ENCODE results near the gene NUDT4. TPM values are rescaled to one million over a fixed set of nuclear protein-coding genes. Genes with fewer than 3 reads are reported as not detected.
"Not testable (repeated sequence)": the region's sequence is repeated elsewhere in the genome, so short reads cannot be mapped to it uniquely, and the experiment has no call there.

The NUDT4 gene
- total RNA-seq, 2 experiments from 2014 or later, result 26.4 to 32.4 TPM

DNA sequence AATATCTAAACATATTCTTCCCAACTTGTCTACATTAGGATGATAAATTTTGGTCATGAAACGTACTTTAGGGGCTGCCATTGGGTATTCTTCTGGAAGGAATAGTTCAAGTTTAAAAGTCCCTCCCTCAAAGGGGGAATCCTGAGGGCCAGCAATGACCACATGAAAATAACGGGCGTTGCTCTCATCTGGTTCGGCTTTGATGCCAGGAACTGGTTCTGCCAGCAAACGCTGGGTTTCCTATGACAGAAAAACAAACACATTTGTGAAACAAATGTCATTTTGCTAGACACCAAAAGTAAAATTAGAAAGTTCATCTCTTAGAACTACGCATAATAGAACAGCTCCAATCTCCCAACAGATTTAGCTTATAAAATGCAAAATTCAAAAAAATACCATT, 33.3 kb downstream of the NUDT4 start:
- H3K4me3 ChIP-seq (ENCODE audit: low read depth, low read length, poor library complexity, severe bottlenecking); H2AFZ ChIP-seq (ENCODE audit: low read length); H3K9me3 ChIP-seq (ENCODE audit: low read length); BruUV-seq (replicated peaks); H3K4me2 ChIP-seq (ENCODE audit: low read length); H3K4me1 ChIP-seq (ENCODE audit: insufficient read depth, low read length, poor library complexity, severe bottlenecking); CTCF ChIA-PET (ENCODE audit: unreplicated experiment); DNase-seq (ENCODE audit: low spot score); H3K27ac ChIP-seq (ENCODE audit: low read depth, low read length, poor library complexity, severe bottlenecking); H3K9me2 ChIP-seq (ENCODE audit: insufficient read depth, low read length): not testable (repeated sequence)
- Histone ChIP-seq H4K20me1 (ENCODE audit: insufficient read depth, low read length) (peaks cover 29% of the 10 kb centered on the region), H3K79me2 (ENCODE audit: insufficient read depth, low read depth, low read length) (peaks cover 65% of the 10 kb centered on the region), H3K36me3 (ENCODE audit: insufficient read depth, low read length) (peaks cover 85% of the 10 kb centered on the region)
- intact Hi-C loops (cut with micrococcal nuclease; ENCODE audit: unreplicated experiment), result loop anchor here (10.0 kb wide), 1 partner anchor 694 kb away; no protein-coding TSS in a partner anchor
- POLR2A ChIA-PET, result interaction anchor here (0.7 to 2.2 kb wide), 6 partner anchors 9 to 846 kb away, joined by 3 to 8 read pairs (median 4); no protein-coding TSS in a partner anchor

DNA sequence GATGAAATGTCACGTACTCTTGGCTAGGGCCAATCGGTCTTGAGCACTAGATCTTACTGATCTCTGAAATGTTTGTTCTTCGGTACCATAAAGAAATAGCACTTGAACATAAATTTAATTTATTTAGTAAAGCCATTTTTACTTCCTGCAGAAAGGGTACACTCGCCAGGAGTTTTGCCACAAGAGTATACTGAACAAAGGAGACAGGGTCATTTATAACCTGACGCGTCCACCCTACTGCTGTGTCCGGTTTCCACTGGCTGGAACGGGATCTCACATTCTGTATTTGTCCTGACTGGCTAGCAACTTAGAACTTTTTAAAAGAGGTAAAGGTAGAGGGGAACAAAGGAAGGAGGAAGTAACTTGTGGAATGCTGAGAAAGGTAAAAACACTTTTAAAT, 34.7 kb downstream of the NUDT4 start:
- H3K4me3 ChIP-seq (ENCODE audit: low read depth, low read length, poor library complexity, severe bottlenecking); POLR2A ChIA-PET; H3K4me2 ChIP-seq (ENCODE audit: low read length); H3K9me2 ChIP-seq (ENCODE audit: insufficient read depth, low read length); CTCF ChIA-PET (ENCODE audit: unreplicated experiment); BruUV-seq (replicated peaks); H3K27ac ChIP-seq (ENCODE audit: low read depth, low read length, poor library complexity, severe bottlenecking); DNase-seq (ENCODE audit: low spot score); H3K9me3 ChIP-seq (ENCODE audit: low read length); H2AFZ ChIP-seq (ENCODE audit: low read length): not testable (repeated sequence)
- intact Hi-C loops (cut with micrococcal nuclease; ENCODE audit: unreplicated experiment), result loop anchor here (10.0 kb wide), 1 partner anchor 692 kb away; no protein-coding TSS in a partner anchor
- peaks cover 22% of the 10 kb centered on the region for H3K4me1 ChIP-seq (ENCODE audit: insufficient read depth, low read length, poor library complexity, severe bottlenecking)
- peaks cover 79% of the 10 kb centered on the region for H3K79me2 ChIP-seq (ENCODE audit: insufficient read depth, low read depth, low read length)
- peaks cover 71% of the 10 kb centered on the region for H3K36me3 ChIP-seq (ENCODE audit: insufficient read depth, low read length)
- H4K20me1 ChIP-seq (ENCODE audit: insufficient read depth, low read length), result peaks cover 40% of the 10 kb centered on the region

DNA sequence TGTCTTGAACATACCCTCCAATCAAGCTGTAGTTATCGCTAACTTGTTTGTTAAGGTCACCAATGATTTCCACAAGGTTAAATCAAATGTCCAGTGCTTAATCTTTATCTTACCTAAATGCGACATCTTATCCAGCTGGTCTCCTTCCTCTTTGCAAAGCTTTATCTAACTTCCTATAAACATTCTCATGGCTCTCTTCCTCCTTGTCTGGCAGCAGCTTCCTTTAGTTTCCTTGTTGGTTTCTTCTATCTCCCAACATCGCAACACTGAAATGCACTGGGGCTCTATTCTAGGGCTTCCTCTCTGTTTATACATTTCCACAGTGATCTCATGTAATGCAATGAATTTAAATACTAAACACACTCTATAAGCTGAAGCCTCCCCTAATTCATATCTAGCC, 35.3 kb downstream of the NUDT4 start:
- Histone ChIP-seq H3K4me1 (ENCODE audit: insufficient read depth, low read length, poor library complexity, severe bottlenecking) (peaks cover 29% of the 10 kb centered on the region), H3K9me2 (ENCODE audit: insufficient read depth, low read length) (no peaks in the 10 kb centered on the region), H3K79me2 (ENCODE audit: insufficient read depth, low read depth, low read length) (peaks cover 85% of the 10 kb centered on the region), H3K36me3 (ENCODE audit: insufficient read depth, low read length) (peaks cover 68% of the 10 kb centered on the region), H3K9me3 (ENCODE audit: low read length) (no peaks in the 10 kb centered on the region), H4K20me1 (ENCODE audit: insufficient read depth, low read length) (peaks cover 45% of the 10 kb centered on the region), H3K4me3 (ENCODE audit: low read depth, low read length, poor library complexity, severe bottlenecking) (no peak overlapping the region), H2AFZ (ENCODE audit: low read length) (no peak overlapping the region), H3K4me2 (ENCODE audit: low read length) (no peak overlapping the region), H3K27ac (ENCODE audit: low read depth, low read length, poor library complexity, severe bottlenecking) (no peak overlapping the region)
- ChIA-PET CTCF (ENCODE audit: unreplicated experiment) (no interaction called here), POLR2A (interaction anchor here (0.6 kb wide), 1 partner anchor 1005 kb away, joined by 6 read pairs; no protein-coding TSS in a partner anchor)
- intact Hi-C loops (cut with micrococcal nuclease; ENCODE audit: unreplicated experiment), result loop anchor here (10.0 kb wide), 1 partner anchor 692 kb away; no protein-coding TSS in a partner anchor
- no TSS peak for BruUV-seq (replicated peaks)
- no peak for DNase-seq (ENCODE audit: low spot score)
- TF ChIP-seq EZH2phosphoT487 (IDR thresholded peaks at IDR 0.05; ENCODE audit: borderline replicate concordance, low read depth, low read length) (no peak), CTCF (conservative IDR thresholded peaks at IDR 0.05; ENCODE audit: low read length) (no peak)
